Neural crest cell (in vitro differentiated cells): Measurements from ENCODE around the gene KRT75. TPM values are rescaled to one million over a fixed set of nuclear protein-coding genes. Genes with fewer than 3 reads are reported as not detected.

Experiments
- DNase-seq: peaks from one replicate; pipeline ENCODE4 v3.0.0; 2021; ENCODE audit warnings: low read depth, mixed read lengths, low spot score
- H3K27ac Mint-ChIP-seq: one replicate; pipeline ENCODE4 v1.8.0; 2021; ENCODE audit warnings: mild to moderate bottlenecking, mixed read lengths; ENCODE audit not compliant: unreplicated experiment
- H3K27me3 Mint-ChIP-seq: 2 replicates; pipeline ENCODE4 v1.8.0; 2021; ENCODE audit warnings: low read depth, mild to moderate bottlenecking, mixed read lengths
- H3K36me3 Mint-ChIP-seq: 2 replicates; pipeline ENCODE4 v1.8.0; 2021; ENCODE audit warnings: low read depth, mild to moderate bottlenecking, mixed read lengths
- H3K4me1 Mint-ChIP-seq: 2 replicates; pipeline ENCODE4 v1.8.0; 2021; ENCODE audit warnings: mixed read lengths
- H3K4me3 Mint-ChIP-seq: one replicate; pipeline ENCODE4 v1.8.0; 2021; ENCODE audit warnings: mild to moderate bottlenecking, mixed read lengths
- H3K9me3 Mint-ChIP-seq: 2 replicates; pipeline ENCODE4 v1.8.0; 2021; ENCODE audit warnings: mixed read lengths
- CTCF ChIP-seq: fragments of 200-600 bp; sonication (generic); conservative IDR thresholded peaks from 2 replicates; pipeline ENCODE4 v1.5.0; 2021; ENCODE audit warnings: antibody characterized with exemption, mild to moderate bottlenecking
- total RNA-seq: library from RNA; stranded (reverse); gene quantifications from 2 replicates; pipeline ENCODE4 v1.2.1, GENCODE V29; 2021

Gene KRT75
- total RNA-seq, 1 donor from 2014 or later: not detected

- H3K4me3 Mint-ChIP-seq: no peak overlapping the region
- no peak for TF ChIP-seq CTCF
- H3K4me1 Mint-ChIP-seq: no peaks in the 10 kb centered on the region
- no peaks in the 10 kb centered on the region for H3K36me3 Mint-ChIP-seq
- H3K9me3 Mint-ChIP-seq: no peaks in the 10 kb centered on the region
- no peak overlapping the region for H3K27ac Mint-ChIP-seq
- H3K27me3 Mint-ChIP-seq: peaks cover 4% of the 10 kb centered on the region
- DNase-seq: no peak
Observed at GRCh38 chr12:52402377-52402776, 31.8 kb downstream of the KRT75 start.

- H3K27me3 Mint-ChIP-seq: peaks cover 8% of the 10 kb centered on the region
Observed at GRCh38 chr12:52401926-52402325, 32.2 kb downstream of the KRT75 start.

GRCh38 chr12:52401526-52401925 is 32.6 kb downstream of the KRT75 start:
- H3K4me3 Mint-ChIP-seq: no peak overlapping the region
- H3K27me3 Mint-ChIP-seq: peaks cover 10% of the 10 kb centered on the region
- no peaks in the 10 kb centered on the region for H3K36me3 Mint-ChIP-seq
- no peak for DNase-seq
- no peak for TF ChIP-seq CTCF
- H3K27ac Mint-ChIP-seq: no peak overlapping the region
- H3K9me3 Mint-ChIP-seq: no peaks in the 10 kb centered on the region
- H3K4me1 Mint-ChIP-seq: no peaks in the 10 kb centered on the region

More at GRCh38 chr12:52401926-52402325, 32.2 kb downstream of the KRT75 start:
- Mint-ChIP-seq H3K4me1 (no peaks in the 10 kb centered on the region), H3K4me3 (no peak overlapping the region), H3K36me3 (no peaks in the 10 kb centered on the region), H3K9me3 (no peaks in the 10 kb centered on the region), H3K27ac (no peak overlapping the region)
- no peak for DNase-seq
- no peak for TF ChIP-seq CTCF

GRCh38 chr12:52400906-52401305 is 33.3 kb downstream of the KRT75 start:
- H3K36me3 Mint-ChIP-seq: no peaks in the 10 kb centered on the region
- no peak for TF ChIP-seq CTCF
- peak overlapping the region; percentile 81 for H3K27ac Mint-ChIP-seq
- H3K9me3 Mint-ChIP-seq: no peaks in the 10 kb centered on the region
- no peak for DNase-seq
- H3K4me1 Mint-ChIP-seq: no peaks in the 10 kb centered on the region
- H3K4me3 Mint-ChIP-seq: no peak overlapping the region
- H3K27me3 Mint-ChIP-seq: peaks cover 10% of the 10 kb centered on the region

- H3K4me3 Mint-ChIP-seq: no peak overlapping the region
- no peaks in the 10 kb centered on the region for H3K36me3 Mint-ChIP-seq
- H3K4me1 Mint-ChIP-seq: no peaks in the 10 kb centered on the region
- H3K27me3 Mint-ChIP-seq: peaks cover 10% of the 10 kb centered on the region
- no peak for DNase-seq
- no peak for TF ChIP-seq CTCF
- H3K9me3 Mint-ChIP-seq: no peaks in the 10 kb centered on the region
- no peak overlapping the region for H3K27ac Mint-ChIP-seq
Observed at GRCh38 chr12:52399756-52400155, 34.4 kb downstream of the KRT75 start.

GRCh38 chr12:52398176-52398575 is 36.0 kb downstream of the KRT75 start:
- no peak for TF ChIP-seq CTCF
- Mint-ChIP-seq H3K27me3 (peaks cover 10% of the 10 kb centered on the region), H3K4me3 (no peak overlapping the region), H3K9me3 (no peaks in the 10 kb centered on the region), H3K36me3 (no peaks in the 10 kb centered on the region), H3K27ac (no peak overlapping the region), H3K4me1 (no peaks in the 10 kb centered on the region)
- DNase-seq: no peak
